Stimulated activated CD4-positive, alpha-beta T cell treated with anti-CD3 and anti-CD28 coated beads, Interleukin-4, amount 100 ng/mL, for 4 hours (primary cell): Measurements from ENCODE around the gene TAGLN3.

Experiments used
- DNase-seq, 2 experiments: peaks; one replicate each; pipeline ENCODE4 v3.0.0-alpha.2; 2020

TAGLN3 gene

DNA sequence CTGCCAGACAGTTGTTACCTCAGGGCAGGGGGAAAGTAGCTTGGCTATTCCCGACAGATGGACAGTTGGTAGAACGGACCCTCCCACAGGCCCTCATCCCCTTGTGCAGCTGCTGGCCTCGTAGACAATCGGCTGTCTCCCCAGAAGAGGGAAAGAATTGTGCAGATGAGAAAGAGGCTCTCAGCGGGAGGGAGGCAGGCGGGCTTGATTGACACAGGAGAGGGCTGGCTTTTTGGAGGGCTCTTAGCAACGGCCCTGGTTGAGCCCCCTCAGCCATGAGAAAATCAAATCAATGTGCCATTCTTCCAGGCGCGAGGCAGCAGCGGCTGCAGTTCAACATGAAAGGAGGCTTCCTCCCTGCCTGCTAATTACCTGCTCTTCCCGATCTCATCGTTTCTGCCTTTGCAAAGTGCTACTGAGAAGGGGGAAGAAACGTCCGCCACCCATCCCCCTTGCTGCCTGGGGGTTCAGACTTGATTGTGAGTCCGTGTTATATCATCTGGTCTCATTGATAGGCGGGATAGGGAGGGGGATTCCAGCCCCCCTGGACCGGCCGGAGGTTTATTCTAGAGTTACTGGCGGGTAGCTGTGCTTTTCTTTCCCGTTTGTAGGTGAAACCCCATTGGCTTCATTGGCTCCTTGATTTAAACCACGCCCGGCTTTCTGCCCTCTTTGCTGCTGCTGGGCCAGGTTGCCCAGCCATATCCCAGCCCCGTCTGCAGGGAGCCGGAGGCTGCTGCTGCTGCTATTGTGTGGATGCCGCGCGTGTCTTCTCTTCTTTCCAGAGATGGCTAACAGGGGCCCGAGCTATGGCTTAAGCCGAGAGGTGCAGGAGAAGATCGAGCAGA lies at the start of gene TAGLN3:
Gene TAGLN3, plus strand, starts transcription at position 287 of the 848 bp plus-strand sequence. Its CDS starts 501 bp downstream, at position 788.
- DNase-seq = no peak

DNA sequence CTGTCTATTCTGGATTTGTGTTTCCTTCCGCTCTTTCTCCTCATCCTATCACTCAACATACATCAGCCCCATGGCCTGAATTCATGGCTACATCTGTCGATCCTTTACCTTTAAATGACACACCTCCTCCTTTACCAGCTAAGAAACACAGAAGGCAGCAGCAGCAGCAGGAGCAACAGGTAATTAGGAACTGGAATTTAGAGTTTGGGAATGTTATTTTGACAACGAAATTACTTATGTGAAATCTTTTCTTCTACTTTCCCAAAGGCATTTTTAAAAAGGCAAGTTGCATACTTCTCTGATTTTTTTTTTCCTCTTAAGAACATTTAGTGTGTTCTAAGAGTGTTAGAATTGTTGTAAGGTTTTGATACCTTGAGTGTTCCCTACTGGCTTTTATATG lies 49.0 kb upstream of the TAGLN3 start:
- DNase-seq = no peak

- DNase-seq = no peak
Measured at GRCh38 chr3:111951032-111951431, 47.7 kb upstream of the TAGLN3 start.

DNA sequence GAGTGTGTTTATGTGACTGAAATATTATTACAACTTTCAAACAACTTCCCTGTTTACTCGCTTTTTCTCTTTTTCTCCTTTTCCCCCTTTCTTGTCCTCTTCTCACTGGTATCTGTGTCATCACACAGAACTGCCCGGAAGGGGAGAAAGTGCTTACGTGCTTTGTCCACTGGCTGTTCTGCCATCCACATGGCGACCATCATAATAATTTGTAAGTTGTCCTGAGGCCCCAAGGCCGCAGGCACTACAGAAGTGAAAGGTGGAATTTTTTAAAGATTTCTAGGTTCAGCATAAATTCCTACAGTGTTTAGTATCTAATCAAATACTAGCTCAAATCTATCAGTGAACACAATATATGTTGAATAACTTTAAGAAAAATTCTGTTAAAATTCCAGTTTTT lies 46.6 kb upstream of the TAGLN3 start:
- DNase-seq = no peak

DNA sequence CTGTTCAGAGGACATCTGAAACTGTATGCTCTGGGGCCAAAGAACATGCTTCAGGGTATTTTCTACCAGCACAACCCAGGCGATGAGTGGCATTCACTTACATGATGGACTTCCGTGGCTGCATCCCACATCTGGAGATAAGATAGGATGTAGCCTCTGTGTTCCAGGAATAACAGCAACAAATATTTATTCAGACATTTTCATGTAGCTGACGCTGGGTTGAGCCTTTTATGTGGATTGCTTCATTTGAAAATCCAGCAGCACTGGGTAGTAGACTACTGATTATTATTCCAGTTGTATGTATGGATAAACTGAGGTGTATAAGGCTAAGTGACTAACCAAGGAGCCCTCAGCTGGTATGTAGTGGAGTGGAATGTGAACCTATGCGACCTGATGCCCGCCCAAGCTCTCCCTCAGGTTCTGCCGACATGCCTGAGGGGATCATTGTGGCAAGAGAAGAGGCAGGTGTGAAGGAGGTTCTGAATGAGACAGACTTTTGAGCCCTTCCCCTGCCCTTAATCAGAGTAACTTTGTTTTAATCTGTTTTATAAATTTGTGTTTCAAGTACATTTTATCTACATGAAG lies 45.8 kb upstream of the TAGLN3 start:
- DNase-seq = no peak

DNA sequence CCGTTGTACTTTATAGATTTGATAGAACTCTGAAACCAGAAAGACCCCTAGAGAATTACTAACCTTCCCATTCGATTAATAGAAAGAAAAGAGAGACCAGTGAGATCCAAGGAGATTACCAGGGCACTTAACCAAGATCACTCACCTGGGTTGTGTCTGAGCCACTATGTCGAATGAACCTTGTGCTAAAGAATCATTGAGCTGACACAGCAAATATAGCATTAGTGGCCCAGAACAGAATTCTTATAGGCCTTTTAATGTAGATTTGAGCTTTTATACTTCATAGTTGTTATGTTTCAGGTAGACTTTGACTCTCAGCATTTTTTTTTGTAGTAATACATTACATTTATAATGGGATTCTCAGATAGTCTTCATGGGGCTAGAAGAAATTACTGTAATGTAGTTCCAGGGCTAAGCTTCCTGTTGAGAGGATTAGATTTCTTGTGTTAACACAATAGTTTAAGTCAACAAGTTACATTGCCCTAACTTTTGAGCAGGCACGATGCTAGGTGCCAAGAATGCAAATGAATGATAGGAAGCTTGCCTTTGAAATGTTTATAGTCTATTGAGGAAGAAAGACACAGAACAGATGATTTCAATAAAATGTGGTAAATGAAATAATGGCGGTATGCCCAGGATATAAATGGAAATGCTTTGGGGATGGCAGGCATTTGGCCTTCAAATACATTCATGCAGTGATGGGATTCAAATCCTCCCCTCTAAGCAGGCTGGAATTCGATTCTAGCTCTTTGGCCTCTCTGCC lies 44.3 kb upstream of the TAGLN3 start:
- no peak for DNase-seq

GRCh38 chr3:111955876-111956275 lies 42.8 kb upstream of the TAGLN3 start:
- no peak for DNase-seq

- no peak for DNase-seq
Measured at GRCh38 chr3:111956449-111956848, 42.3 kb upstream of the TAGLN3 start.

DNA sequence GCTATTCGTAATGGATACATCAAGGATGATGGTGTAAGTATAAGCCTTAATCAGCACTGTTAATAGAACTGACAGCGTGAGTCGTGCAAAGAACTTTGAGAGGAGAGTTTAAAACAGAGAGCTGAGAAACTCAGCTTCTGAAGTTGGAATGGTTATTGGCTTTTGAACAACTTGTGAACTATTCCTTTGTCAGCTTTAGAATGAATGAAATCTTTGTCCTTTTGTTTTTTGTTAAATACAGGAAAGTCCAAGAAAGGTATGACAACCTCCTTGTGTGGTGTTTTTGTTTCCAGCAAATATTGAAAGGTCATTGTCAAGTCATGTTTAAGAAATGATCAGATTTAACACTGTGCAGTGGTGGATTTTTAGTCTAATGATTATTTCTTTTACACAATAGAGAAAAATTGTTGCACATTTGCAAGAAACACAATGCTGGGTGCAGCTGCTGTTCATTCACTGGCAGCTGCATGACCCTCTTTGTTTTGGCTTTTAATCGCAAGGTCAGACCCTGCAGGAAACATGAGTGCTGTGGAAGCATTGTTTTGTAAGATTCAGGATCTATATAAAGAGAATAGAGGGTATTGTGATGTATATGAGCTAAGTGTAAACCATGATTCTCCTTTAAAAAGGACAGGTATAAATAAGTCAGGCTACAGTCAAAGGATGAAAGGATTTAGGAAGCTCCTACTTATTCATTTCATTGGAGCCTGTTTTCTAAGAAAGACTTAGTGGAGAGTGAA lies 41.6 kb upstream of the TAGLN3 start:
- DNase-seq = no peak

- DNase-seq = no peak
Measured at GRCh38 chr3:111961461-111962164, 37.1 kb upstream of the TAGLN3 start.

DNA sequence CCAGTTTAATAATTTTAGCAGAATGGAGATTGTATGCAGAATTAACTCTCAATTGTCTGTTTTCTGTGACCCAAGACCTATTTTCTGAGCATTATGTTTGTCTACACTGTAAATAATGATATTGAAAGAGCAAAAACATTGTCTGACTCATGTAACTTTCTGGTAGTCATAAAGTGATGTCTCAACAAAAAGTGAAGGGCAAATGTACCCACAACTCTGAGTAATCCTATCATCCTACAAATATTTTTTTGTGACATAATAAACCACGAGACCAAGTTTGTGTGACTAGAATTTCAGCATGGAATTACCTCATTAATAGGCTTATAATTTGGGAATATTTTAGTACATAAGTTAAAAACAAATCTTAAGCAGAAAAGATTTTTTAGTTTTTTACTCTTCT lies 35.3 kb upstream of the TAGLN3 start:
- no peak for DNase-seq

GRCh38 chr3:111965484-111965883 lies 33.2 kb upstream of the TAGLN3 start:
- DNase-seq = no peak

DNA sequence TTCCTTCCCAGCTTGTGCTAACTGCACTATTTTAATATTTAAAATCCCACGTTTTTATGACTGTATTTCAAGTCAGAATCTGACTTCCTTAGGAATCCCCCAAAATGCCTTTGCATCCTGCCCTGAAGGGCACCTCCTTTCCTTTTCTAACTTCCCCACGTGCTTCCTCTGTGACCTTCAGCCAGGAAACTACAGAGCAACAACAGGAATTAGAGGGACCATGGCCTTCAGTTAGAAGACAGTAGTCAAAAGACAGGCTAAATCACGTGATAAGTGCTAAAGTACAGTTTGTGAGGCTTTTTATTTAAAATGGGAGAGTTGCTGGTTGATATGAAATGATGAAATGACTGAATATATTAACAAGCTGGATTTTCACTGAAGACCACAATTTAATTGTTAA lies 31.7 kb upstream of the TAGLN3 start:
- DNase-seq = no peak

- peak; percentile 68 to 73 for DNase-seq
Measured at GRCh38 chr3:111967651-111968274, 31.0 kb upstream of the TAGLN3 start.

- DNase-seq = no peak
Measured at GRCh38 chr3:111968319-111969054, 30.2 kb upstream of the TAGLN3 start.

DNA sequence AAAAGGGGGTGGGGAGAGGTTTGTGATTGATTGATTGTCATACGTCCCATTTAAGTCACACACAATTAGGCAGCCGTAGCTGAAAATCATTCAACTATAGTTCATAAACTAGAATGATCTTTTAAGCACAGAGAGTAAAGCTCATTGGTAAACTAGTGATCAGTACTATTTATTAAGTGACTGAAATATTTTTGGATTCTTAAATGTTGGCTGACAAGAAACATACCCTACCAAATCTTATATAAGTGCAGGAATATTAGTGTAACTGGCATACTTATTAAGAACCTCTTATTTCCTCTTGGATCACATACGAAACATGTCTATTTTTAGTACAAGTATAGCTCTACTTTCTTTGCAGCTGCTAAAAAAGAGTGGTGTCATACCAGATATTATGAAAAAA lies 28.3 kb upstream of the TAGLN3 start:
- DNase-seq = no peak

DNA sequence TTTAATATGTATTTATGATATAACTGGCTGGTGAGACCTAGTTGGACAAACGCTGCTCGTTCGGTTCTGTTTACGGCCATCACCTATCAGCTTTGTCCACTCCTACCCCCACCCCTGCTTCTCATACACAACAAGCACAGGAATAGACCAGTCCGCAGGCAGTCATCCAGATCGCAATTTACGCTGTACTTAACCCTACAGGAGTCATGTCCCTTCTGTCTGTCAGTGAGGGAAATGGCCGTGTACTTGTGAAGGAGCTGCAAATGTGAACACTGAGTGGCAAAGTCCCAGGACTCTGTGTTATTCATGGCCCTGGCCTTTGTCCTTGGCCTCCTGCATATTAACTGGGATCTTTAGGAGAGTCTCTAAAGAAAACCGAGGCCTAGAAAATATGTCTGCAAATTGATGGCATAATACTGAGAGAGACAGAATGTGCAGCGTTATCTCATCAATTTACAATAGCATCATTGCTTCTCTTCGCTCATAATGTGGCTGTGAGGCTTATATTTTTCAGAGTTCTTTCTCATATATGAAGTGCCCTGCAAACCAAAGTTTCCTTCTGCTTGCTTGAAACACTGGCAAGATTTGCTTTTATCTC lies 27.1 kb upstream of the TAGLN3 start:
- DNase-seq = no peak

- no peak for DNase-seq
Measured at GRCh38 chr3:111972891-111973290, 25.8 kb upstream of the TAGLN3 start.

DNA sequence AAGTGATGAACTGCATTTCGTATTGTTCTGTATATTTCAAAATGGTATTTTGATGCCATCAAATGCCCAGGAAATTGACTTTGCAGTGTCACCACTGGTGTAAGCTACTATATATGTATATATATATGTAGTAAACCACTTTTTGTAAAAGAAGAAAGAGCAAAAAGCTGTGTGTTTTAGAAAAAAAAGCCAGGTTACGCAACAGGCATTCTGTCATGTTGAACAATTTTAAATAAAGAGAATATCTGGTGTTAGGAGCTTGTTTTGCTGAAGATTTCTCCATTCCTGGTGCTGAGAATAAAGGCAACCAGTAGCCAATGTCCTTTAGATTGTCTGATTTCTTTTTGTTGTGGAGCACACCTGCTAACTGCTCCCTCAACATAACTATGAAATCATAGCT lies 23.6 kb upstream of the TAGLN3 start:
- no peak for DNase-seq

- no peak for DNase-seq
Measured at GRCh38 chr3:111976254-111976653, 22.5 kb upstream of the TAGLN3 start.
